ENCODE measurements around the gene SYNGR4.

GRCh38 chr19:48361912-48362311 is 2.3 kb upstream of the SYNGR4 start:
- TF ChIP-seq CTCF (conservative IDR thresholded peaks at IDR 0.05 in 1 of 2, IDR thresholded peaks at IDR 0.05 in 1 of 2; ENCODE audit: low read depth in 1 of 2, low read length in 2 of 2) (no peak), EZH2 (IDR thresholded peaks at IDR 0.05; ENCODE audit: low read length, missing control alignments) (no peak)
